ENCODE data around the gene AHSG.
"Not testable (repeated sequence)": the region's sequence is repeated elsewhere in the genome, so short reads cannot be mapped to it uniquely, and the experiment has no call there.

Gene AHSG

GRCh38 chr3:186617036-186617946 lies 4.4 kb downstream of the AHSG start:
- DNase-seq (ENCODE audit: low read depth in 3 of 3): peak; percentile 66 to 76 (median 67)

GRCh38 chr3:186618318-186618938 lies 5.6 kb downstream of the AHSG start:
- no peak for DNase-seq (ENCODE audit: low read depth in 3 of 3)

- DNase-seq (ENCODE audit: low read depth in 3 of 3): no peak
These were observed 6.9 kb downstream of the AHSG start for GRCh38 chr3:186619787-186620212.

GRCh38 chr3:186620213-186621092 lies 7.6 kb downstream of the AHSG start:
- DNase-seq (ENCODE audit: low read depth in 3 of 3): no peak

- no peak for DNase-seq (ENCODE audit: low read depth in 3 of 3)
These were observed 9.2 kb downstream of the AHSG start for GRCh38 chr3:186621894-186622650.

- no peak for DNase-seq (ENCODE audit: low read depth in 3 of 3)
These were observed 9.9 kb downstream of the AHSG start for GRCh38 chr3:186622651-186623310.

- DNase-seq (ENCODE audit: low read depth in 3 of 3): no peak
These were observed 11.7 kb downstream of the AHSG start for GRCh38 chr3:186624598-186624997.

- no peak for DNase-seq (ENCODE audit: low read depth in 3 of 3)
These were observed 12.8 kb downstream of the AHSG start for GRCh38 chr3:186625600-186626042.

GRCh38 chr3:186626254-186626847 lies 13.5 kb downstream of the AHSG start:
- no peak for DNase-seq (ENCODE audit: low read depth in 3 of 3)

- DNase-seq (ENCODE audit: low read depth in 3 of 3): no peak
These were observed 15.1 kb downstream of the AHSG start for GRCh38 chr3:186627852-186628414.

GRCh38 chr3:186628756-186629155 lies 15.9 kb downstream of the AHSG start:
- no peak for DNase-seq (ENCODE audit: low read depth in 3 of 3)

- DNase-seq (ENCODE audit: low read depth in 3 of 3): no peak
These were observed 18.2 kb downstream of the AHSG start for GRCh38 chr3:186630950-186631641.

GRCh38 chr3:186633481-186633880 lies 20.6 kb downstream of the AHSG start:
- DNase-seq (ENCODE audit: low read depth in 3 of 3): no peak

GRCh38 chr3:186634207-186634606 lies 21.3 kb downstream of the AHSG start:
- not testable (repeated sequence) for DNase-seq (ENCODE audit: low read depth in 3 of 3)

GRCh38 chr3:186635532-186635931 lies 22.7 kb downstream of the AHSG start:
- DNase-seq (ENCODE audit: low read depth in 3 of 3): no peak

- no peak for DNase-seq (ENCODE audit: low read depth in 3 of 3)
These were observed 23.7 kb downstream of the AHSG start for GRCh38 chr3:186636536-186636935.

- no peak for DNase-seq (ENCODE audit: low read depth in 3 of 3)
These were observed 24.8 kb downstream of the AHSG start for GRCh38 chr3:186637686-186638085.

GRCh38 chr3:186638259-186638658 lies 25.4 kb downstream of the AHSG start:
- DNase-seq (ENCODE audit: low read depth in 3 of 3): no peak

- no peak for DNase-seq (ENCODE audit: low read depth in 3 of 3)
These were observed 27.1 kb downstream of the AHSG start, which contains the start of gene FETUB for GRCh38 chr3:186639778-186640472. TSS of gene FETUB (plus strand) at chr3:186640399. CDS start at chr3:186640461, 62 bp downstream.
